Pancreas (tissue), 10 donors: ENCODE results near the gene CDKN2B. TPM values are rescaled to one million over a fixed set of nuclear protein-coding genes. Genes with fewer than 3 reads are reported as not detected.
"Not testable (repeated sequence)": the region's sequence is repeated elsewhere in the genome, so short reads cannot be mapped to it uniquely, and the experiment has no call there.

ENCODE experiments used
- ATAC-seq, 4 donors: fragments of 200-7000 bp; cut with Tn5 transposase; one replicate each; pipeline versions ENCODE4 v1.8.0 to v1.9.1; 2020; ENCODE audit warnings: mild to moderate bottlenecking in 4 of 4, moderate library complexity in 4 of 4
- DNase-seq, 6 donors: peaks; one replicate each; pipeline ENCODE4 v3.0.0-alpha.2; 2020
- FAIRE-seq: peaks from 2 replicates; lab custom pipeline; 2012; peaks lifted over from hg19 to GRCh38; lab: Jason Lieb, UNC
- H3K27ac ChIP-seq, 4 donors: fragments of 200-600 bp; sonication (generic); 1 replicate in 3 of 4; 2 replicates in 1 of 4; pipeline versions ENCODE4 v1.5.0 to v1.8.0; 2020
- H3K27me3 ChIP-seq, 4 donors: fragments of 200-600 bp; one replicate each; pipeline ENCODE4 v1.8.0; 2021
- H3K36me3 ChIP-seq, 3 donors: fragments of 200-600 bp; sonication (generic) in 1 of 3; one replicate each; pipeline versions ENCODE4 v1.5.0 to v1.8.0; 2020 to 2021
- H3K4me1 ChIP-seq, 3 donors: fragments of 200-600 bp; one replicate each; pipeline ENCODE4 v1.8.0; 2021
- H3K4me3 ChIP-seq, 4 donors: fragments of 200-600 bp; sonication (generic) in 2 of 4; one replicate each; pipeline versions ENCODE4 v1.5.0 to v1.8.0; 2020 to 2021
- H3K9me3 ChIP-seq, 4 donors: fragments of 200-600 bp; one replicate each; pipeline ENCODE4 v1.8.0; 2021
- CTCF ChIP-seq, 4 donors: fragments of 200-600 bp; sonication (generic) in 3 of 4; IDR thresholded peaks; one replicate each; pipeline versions ENCODE4 v1.5.0 to v1.8.0; 2021; ENCODE audit warnings: antibody characterized with exemption in 4 of 4
- WGBS, 2 donors: extraction: QIAGEN DNeasy Blood & Tissue Kit; methylation state at CpG; one replicate each; pipeline ENCODE4 v1.1.7; 2013; 5-methylcytosine and 5-hydroxymethylcytosine counted together
- intact Hi-C, 3 donors: fragments of 100-400 bp; cut with DNase I; formaldehyde crosslinking; loops; one replicate each; pipeline versions ENCODE4 v1.11.1 to v1.14.2; 2022
- polyA plus RNA-seq, 2 donors: library from polyadenylated mRNA; stranded (reverse); fragments of 200-250 nt; gene quantifications; one replicate each; pipeline ENCODE4 v1.2.3, GENCODE V29; 2013
- total RNA-seq, 6 donors: library from RNA; stranded (reverse); fragmentation: NEBNext Ultra II Directional in 4 of 6; extraction: Animal tissue kit (Norgen Biotek cat#: 25700) in 4 of 6; gene quantifications; one replicate each; pipeline versions ENCODE4 v1.2.1 to v1.2.4, GENCODE V29; 2021 to 2023
- donor health status: healthy with polysubstance abuse.
- donor health status: DM: no; HTN: no; CAD: no; lungs with moderate emphysema.
- donor health status: DM: no; HTN: no; CAD: no.
- donor health status: control.
- donor health status: control.
- donor health status: Bipolar disorder and iron deficiency.
- donor health status: DM: yes; HTN: yes; CAD: no.
- donor health status: DM: no; HTN: no; CAD: no.
- donor health status: DM: no; HTN: no; CAD: no.
- donor health status: DM: yes; HTN: yes; CAD: no.

Gene CDKN2B
- total and polyA plus RNA-seq, 8 donors = 0.59 to 13.9 (median 2.1) TPM

- intact Hi-C loops = no loop called here
- no peak for ATAC-seq
- Histone ChIP-seq H3K4me3 (no peak overlapping the region), H3K27me3 (peaks cover 6 to 73% (median 21%) of the 10 kb centered on the region in 4 donors), H3K27ac (no peak overlapping the region), H3K9me3 (no peaks in the 10 kb centered on the region), H3K36me3 (no peaks in the 10 kb centered on the region), H3K4me1 (peaks cover 0 to 9% (median 0%) of the 10 kb centered on the region in 3 donors)
- no peak for TF ChIP-seq CTCF (IDR thresholded peaks at IDR 0.05)
- no peak for FAIRE-seq
- DNase-seq = no peak
- 18 to 23% methylated on average over 15 of the region's 15 CpGs for WGBS, 2 donors
These were observed 42.8 kb downstream of the CDKN2B start for GRCh38 chr9:21966140-21966851.

- Histone ChIP-seq H3K4me3 (peak overlapping the region in 3 of 4 donors; percentile 0 to 45 (median 25)), H3K4me1 (peaks cover 0 to 9% (median 0%) of the 10 kb centered on the region in 3 donors), H3K27me3 (peaks cover 6 to 65% (median 17%) of the 10 kb centered on the region in 4 donors), H3K9me3 (no peaks in the 10 kb centered on the region), H3K27ac (no peak overlapping the region), H3K36me3 (no peaks in the 10 kb centered on the region)
- TF ChIP-seq CTCF (IDR thresholded peaks at IDR 0.05) = no peak
- WGBS, 2 donors = 3% methylated on average over 30 of the region's 30 CpGs
- no peak for FAIRE-seq
- intact Hi-C loops = no loop called here
- peak; percentile 88 to 94 (median 92) for ATAC-seq
- peak; percentile 28 to 83 (median 58) for DNase-seq
These were observed 43.6 kb downstream of the CDKN2B start for GRCh38 chr9:21965401-21965951.

GRCh38 chr9:21964925-21965385, 44.1 kb downstream of the CDKN2B start:
- intact Hi-C loops = no loop called here
- DNase-seq (peak; percentile 35 to 73 (median 58)), ATAC-seq (peak; percentile 69 to 83 (median 76)), FAIRE-seq (no peak)
- Histone ChIP-seq H3K4me3 (peak overlapping the region in 3 of 4 donors; percentile 0 to 45 (median 25)), H3K27ac (no peak overlapping the region), H3K27me3 (peaks cover 6 to 60% (median 14%) of the 10 kb centered on the region in 4 donors), H3K36me3 (no peaks in the 10 kb centered on the region), H3K4me1 (peaks cover 0 to 9% (median 0%) of the 10 kb centered on the region in 3 donors), H3K9me3 (no peaks in the 10 kb centered on the region)
- no peak for TF ChIP-seq CTCF (IDR thresholded peaks at IDR 0.05)
- WGBS, 2 donors = 3% methylated on average over 29 of the region's 29 CpGs

GRCh38 chr9:21961569-21961968, 47.5 kb downstream of the CDKN2B start:
- no peak for DNase-seq
- TF ChIP-seq CTCF (IDR thresholded peaks at IDR 0.05) = no peak
- no peak for FAIRE-seq
- H3K36me3 ChIP-seq = no peaks in the 10 kb centered on the region
- H3K27me3 ChIP-seq = peaks cover 0 to 27% (median 3%) of the 10 kb centered on the region in 4 donors
- no peak overlapping the region for H3K27ac ChIP-seq
- WGBS, 2 donors = 85 to 88% methylated on average over 2 of the region's 2 CpGs
- ATAC-seq = no peak
- H3K4me3 ChIP-seq = no peak overlapping the region
- H3K9me3 ChIP-seq = no peaks in the 10 kb centered on the region
- intact Hi-C loops = no loop called here
- H3K4me1 ChIP-seq = peaks cover 0 to 9% (median 0%) of the 10 kb centered on the region in 3 donors

GRCh38 chr9:21959268-21959667, 49.8 kb downstream of the CDKN2B start:
- H3K4me1 ChIP-seq, H3K27me3 ChIP-seq, H3K9me3 ChIP-seq, H3K36me3 ChIP-seq, H3K27ac ChIP-seq, ATAC-seq, H3K4me3 ChIP-seq, intact Hi-C loops, FAIRE-seq: not testable (repeated sequence)
- peak in 1 of 6 donors; percentile 45 for DNase-seq
- 83 to 87% methylated on average over 17 to 32 of the region's 33 CpGs for WGBS, 2 donors
